GOT3 (cell line): ENCODE results near the gene PPP2R5A.
"Not testable (repeated sequence)": the region's sequence is repeated elsewhere in the genome, so short reads cannot be mapped to it uniquely, and the experiment has no call there.

Experiments used
- DNase-seq: peaks from one replicate; lab custom pipeline; 2025; ENCODE audit warnings: mixed read lengths; lab: John Stamatoyannopoulos, UW

PPP2R5A gene

GRCh38 chr1:212267460-212267859 lies 17.8 kb upstream of the PPP2R5A start:
- DNase-seq: no peak

DNA sequence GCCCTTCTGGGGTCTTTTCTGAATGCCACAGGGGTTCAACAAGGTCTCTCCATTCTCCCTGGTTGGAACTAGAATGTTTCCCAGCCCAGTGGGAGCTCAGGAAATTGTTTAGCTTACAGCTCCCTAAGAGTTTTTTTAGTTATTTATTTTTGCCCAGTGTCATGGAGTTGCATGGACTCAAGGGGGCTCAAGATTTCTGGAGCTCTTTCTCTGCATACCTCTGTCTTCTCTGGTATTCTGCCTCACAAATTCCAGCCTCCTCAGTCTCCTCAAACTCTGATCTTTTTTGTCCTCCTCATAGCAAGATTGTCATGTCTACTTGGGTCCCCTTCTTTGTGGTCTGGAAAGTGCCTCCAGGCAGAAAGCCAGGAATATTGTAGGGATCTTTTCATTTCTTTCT lies 15.9 kb upstream of the PPP2R5A start:
- no peak for DNase-seq

GRCh38 chr1:212270564-212270963 lies 14.6 kb upstream of the PPP2R5A start:
- no peak for DNase-seq

DNA sequence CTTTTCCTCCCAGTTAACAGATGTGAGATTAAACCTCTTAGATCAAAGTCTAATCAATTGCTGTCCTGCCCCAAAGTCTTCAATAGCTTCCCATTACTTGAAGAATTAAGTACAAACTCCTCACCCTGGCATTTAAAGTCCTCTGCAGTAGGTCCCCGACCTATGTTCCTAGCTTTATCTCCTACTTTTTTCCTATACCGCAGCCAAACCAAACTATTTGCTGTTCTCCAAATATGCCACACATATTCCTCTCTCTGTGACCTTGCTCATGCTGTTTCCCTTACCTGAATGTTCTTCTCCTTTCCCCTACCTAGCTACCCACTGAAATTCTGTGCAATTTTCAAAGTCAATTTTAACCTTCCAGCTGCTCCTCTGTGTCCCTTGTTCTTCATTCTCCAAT lies 14.0 kb upstream of the PPP2R5A start:
- no peak for DNase-seq

DNA sequence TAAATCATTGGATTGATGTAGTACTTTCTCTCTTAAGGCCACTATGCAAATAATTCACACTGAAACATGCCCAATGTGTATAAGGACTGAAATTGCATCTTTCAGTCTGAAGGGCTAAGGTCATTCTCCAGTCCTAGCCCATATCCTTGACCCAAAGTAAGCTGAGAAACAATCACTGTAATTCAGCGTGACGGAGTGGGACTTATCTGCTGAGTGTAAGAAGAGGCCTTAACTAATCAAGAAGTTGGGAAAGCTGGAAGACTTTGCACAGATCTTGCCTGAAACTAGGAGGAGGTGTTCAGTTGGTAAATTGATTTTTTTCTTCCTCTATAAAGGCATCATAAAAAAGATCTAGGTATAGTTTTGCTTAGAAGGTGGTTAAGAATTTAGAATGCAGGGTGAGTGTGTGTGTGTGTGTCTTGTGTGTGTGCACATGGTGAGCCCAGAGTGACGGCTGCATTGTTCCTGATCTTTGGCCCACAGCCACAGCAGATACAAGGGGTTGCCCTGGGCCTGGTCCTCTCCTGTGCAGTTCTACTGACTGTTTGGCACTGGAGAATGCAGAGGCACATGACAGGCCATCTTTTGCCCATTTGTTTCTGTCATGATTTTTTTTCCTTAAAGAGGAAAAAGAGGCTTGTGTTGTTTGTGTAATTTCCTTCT lies 13.3 kb upstream of the PPP2R5A start:
- DNase-seq: no peak

- no peak for DNase-seq
Observed at GRCh38 chr1:212281590-212281989, 3.6 kb upstream of the PPP2R5A start.

- no peak for DNase-seq
Observed at GRCh38 chr1:212283741-212284140, 1.5 kb upstream of the PPP2R5A start.

- DNase-seq: no peak
Observed at GRCh38 chr1:212284332-212284743, 872 bp upstream of the PPP2R5A start.

GRCh38 chr1:212285685-212286555 lies 710 bp downstream of the PPP2R5A start:
- peak; percentile 21 for DNase-seq

GRCh38 chr1:212286556-212287131 lies 1.4 kb downstream of the PPP2R5A start:
- DNase-seq: no peak

GRCh38 chr1:212287261-212287895 lies 2.2 kb downstream of the PPP2R5A start:
- DNase-seq: no peak

DNA sequence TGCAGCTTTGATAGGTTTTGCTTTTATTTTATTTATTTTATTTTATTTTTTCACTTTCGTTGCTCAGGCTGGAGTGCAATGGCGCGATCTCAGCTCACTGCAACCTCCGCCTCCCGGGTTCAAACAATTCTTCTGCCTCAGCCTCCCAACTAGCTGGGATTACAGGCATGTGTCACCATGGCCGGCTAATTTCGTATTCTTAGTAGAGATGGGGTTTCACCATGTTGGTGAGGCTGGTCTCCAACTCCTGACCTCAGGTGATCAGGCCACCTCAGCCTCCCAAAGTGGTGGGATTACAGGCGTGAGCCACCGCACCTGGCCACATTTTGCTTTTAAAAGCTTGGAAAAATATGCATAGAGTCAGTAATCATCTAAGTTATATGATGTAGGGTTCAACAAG lies 2.8 kb downstream of the PPP2R5A start:
- not testable (repeated sequence) for DNase-seq

- DNase-seq: no peak
Observed at GRCh38 chr1:212288615-212289014, 3.4 kb downstream of the PPP2R5A start.

DNA sequence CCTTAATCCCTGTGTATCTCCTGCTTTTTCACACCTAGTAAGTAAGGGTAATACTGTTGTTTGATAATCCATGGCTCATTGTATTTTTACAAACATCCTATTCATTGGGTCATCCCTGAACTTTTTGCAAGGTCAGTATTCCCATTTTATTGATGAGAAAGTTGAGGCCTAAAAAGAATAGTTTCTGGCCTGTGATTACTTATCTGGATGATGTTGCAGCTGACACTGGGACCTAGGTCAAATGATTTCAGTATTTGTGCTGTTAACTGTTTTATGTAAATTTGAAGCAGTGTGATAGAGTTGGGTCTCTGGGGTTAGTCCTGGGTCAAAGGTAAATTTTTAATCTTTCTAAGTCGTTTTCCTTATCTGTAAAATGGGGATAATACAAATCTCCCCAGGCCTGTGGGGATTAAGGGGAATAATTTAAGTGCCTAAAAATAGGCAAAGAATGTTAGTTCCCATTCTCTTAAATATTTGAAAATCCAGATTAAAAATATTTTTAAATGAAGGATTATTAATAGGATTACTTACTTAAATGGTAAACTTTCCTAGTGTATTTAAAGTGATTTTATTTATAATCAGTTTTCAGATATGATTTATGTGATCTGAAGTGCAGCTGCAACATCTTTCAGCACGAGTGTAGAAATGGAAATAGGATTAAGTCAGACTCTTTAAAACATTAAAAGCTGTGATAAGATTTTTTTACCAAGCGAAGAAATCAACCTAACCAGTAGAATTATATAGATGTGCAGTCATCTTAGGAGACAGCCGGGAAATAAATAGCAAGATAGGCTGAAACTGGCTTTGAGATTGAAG lies 4.3 kb downstream of the PPP2R5A start:
- no peak for DNase-seq

- no peak for DNase-seq
Observed at GRCh38 chr1:212290608-212291007, 5.4 kb downstream of the PPP2R5A start.

- DNase-seq: no peak
Observed at GRCh38 chr1:212291505-212292134, 6.4 kb downstream of the PPP2R5A start.

- no peak for DNase-seq
Observed at GRCh38 chr1:212292250-212293105, 7.3 kb downstream of the PPP2R5A start.

- DNase-seq: no peak
Observed at GRCh38 chr1:212293579-212293978, 8.4 kb downstream of the PPP2R5A start.

GRCh38 chr1:212294983-212295382 lies 9.8 kb downstream of the PPP2R5A start:
- DNase-seq: no peak

GRCh38 chr1:212295579-212295978 lies 10.4 kb downstream of the PPP2R5A start:
- no peak for DNase-seq
